PC-3 (cell line): ENCODE data around the gene ATG7.

Experiments used
- EZH2 ChIP-seq: fragments of 300-600 bp; sonication (generic); IDR thresholded peaks from one replicate; pipeline ENCODE4 v1.6.1; 2017; ENCODE audit warnings: antibody characterized with exemption, mild to moderate bottlenecking, low read length; ENCODE audit not compliant: unreplicated experiment
- TF ChIP-seq, protein P1 (sequence below): fragments of 300-600 bp; sonication (generic); conservative IDR thresholded peaks from 2 replicates; pipeline ENCODE4 v1.5.1; 2017; ENCODE audit warnings: antibody characterized with exemption, low read depth, mild to moderate bottlenecking, low read length

DNA sequence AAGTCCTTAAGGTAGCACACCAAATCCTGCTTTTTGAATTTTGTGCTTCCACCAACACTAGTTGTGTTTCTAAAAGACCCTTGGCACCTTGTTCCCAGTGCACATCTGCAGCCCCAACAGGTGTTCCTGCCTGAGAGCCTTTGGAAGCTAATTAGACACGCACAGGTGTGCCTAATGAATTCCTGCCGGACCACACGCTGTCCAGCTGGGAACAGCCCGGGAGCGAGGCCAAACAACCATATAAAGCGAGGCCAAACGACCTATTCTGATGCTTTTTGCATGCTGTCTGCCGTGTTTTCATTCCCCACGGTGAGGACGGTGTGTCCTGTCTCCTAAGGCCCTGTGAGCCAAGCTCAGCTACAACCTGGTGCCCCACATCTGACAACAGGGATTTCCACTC is 99.5 kb downstream of the ATG7 start:
- TF ChIP-seq, protein P1, sequence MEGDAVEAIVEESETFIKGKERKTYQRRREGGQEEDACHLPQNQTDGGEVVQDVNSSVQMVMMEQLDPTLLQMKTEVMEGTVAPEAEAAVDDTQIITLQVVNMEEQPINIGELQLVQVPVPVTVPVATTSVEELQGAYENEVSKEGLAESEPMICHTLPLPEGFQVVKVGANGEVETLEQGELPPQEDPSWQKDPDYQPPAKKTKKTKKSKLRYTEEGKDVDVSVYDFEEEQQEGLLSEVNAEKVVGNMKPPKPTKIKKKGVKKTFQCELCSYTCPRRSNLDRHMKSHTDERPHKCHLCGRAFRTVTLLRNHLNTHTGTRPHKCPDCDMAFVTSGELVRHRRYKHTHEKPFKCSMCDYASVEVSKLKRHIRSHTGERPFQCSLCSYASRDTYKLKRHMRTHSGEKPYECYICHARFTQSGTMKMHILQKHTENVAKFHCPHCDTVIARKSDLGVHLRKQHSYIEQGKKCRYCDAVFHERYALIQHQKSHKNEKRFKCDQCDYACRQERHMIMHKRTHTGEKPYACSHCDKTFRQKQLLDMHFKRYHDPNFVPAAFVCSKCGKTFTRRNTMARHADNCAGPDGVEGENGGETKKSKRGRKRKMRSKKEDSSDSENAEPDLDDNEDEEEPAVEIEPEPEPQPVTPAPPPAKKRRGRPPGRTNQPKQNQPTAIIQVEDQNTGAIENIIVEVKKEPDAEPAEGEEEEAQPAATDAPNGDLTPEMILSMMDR, result no peak
- no peak for TF ChIP-seq EZH2
